ENCODE results near the gene SNHG17.
"Not testable (repeated sequence)": the region's sequence is repeated elsewhere in the genome, so short reads cannot be mapped to it uniquely, and the experiment has no call there.

Gene SNHG17

GRCh38 chr20:38406476-38406875, 28.7 kb downstream of the SNHG17 start:
- TF ChIP-seq, protein P1, sequence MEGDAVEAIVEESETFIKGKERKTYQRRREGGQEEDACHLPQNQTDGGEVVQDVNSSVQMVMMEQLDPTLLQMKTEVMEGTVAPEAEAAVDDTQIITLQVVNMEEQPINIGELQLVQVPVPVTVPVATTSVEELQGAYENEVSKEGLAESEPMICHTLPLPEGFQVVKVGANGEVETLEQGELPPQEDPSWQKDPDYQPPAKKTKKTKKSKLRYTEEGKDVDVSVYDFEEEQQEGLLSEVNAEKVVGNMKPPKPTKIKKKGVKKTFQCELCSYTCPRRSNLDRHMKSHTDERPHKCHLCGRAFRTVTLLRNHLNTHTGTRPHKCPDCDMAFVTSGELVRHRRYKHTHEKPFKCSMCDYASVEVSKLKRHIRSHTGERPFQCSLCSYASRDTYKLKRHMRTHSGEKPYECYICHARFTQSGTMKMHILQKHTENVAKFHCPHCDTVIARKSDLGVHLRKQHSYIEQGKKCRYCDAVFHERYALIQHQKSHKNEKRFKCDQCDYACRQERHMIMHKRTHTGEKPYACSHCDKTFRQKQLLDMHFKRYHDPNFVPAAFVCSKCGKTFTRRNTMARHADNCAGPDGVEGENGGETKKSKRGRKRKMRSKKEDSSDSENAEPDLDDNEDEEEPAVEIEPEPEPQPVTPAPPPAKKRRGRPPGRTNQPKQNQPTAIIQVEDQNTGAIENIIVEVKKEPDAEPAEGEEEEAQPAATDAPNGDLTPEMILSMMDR (IDR thresholded peaks at IDR 0.05; ENCODE audit: extremely low read depth, insufficient read depth, missing control alignments) = no peak
- DNase-seq (ENCODE audit: low spot score) = no peak
- in situ Hi-C loops (cut with MboI; ENCODE audit: low pct_unique_long_range_greater_than_20kb, low sequenced_read_pairs, unreplicated experiment) = loop anchor here (25.0 kb wide), 1 partner anchor 344 kb away; no protein-coding TSS in a partner anchor

GRCh38 chr20:38405132-38405531, 30.0 kb downstream of the SNHG17 start:
- no peak for DNase-seq (ENCODE audit: low spot score)
- in situ Hi-C loops (cut with MboI; ENCODE audit: low pct_unique_long_range_greater_than_20kb, low sequenced_read_pairs, unreplicated experiment) = loop anchor here (25.0 kb wide), 1 partner anchor 343 kb away; no protein-coding TSS in a partner anchor
- TF ChIP-seq, protein P1 (IDR thresholded peaks at IDR 0.05; ENCODE audit: extremely low read depth, insufficient read depth, missing control alignments) = no peak

DNA sequence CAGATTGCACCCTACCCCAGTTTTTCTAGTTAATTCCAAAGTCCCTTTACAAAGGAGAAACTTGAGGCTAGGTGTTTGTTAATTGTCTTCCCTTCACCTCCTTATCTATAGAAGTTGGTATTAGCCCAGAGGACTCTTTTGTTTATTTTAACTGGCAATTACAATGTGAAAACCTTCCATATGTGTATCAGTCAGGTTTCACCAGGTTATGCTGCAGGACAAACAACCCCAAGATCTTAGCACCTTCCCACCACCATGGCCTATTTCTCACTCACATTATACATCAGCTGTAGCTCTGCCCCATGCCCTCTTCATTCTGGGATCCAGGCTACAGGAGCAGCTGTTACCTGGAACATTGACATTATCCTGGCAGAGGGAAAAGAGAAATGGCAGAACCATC, 31.1 kb downstream of the SNHG17 start:
- DNase-seq (ENCODE audit: low spot score) = no peak
- in situ Hi-C loops (cut with MboI; ENCODE audit: low pct_unique_long_range_greater_than_20kb, low sequenced_read_pairs, unreplicated experiment) = loop anchor here (25.0 kb wide), 1 partner anchor 342 kb away; no protein-coding TSS in a partner anchor
- TF ChIP-seq, protein P1 (IDR thresholded peaks at IDR 0.05; ENCODE audit: extremely low read depth, insufficient read depth, missing control alignments) = no peak

GRCh38 chr20:38402816-38403215, 32.3 kb downstream of the SNHG17 start:
- in situ Hi-C loops (cut with MboI; ENCODE audit: low pct_unique_long_range_greater_than_20kb, low sequenced_read_pairs, unreplicated experiment) = loop anchor here (25.0 kb wide), 1 partner anchor 341 kb away; no protein-coding TSS in a partner anchor
- DNase-seq (ENCODE audit: low spot score) = no peak
- TF ChIP-seq, protein P1 (IDR thresholded peaks at IDR 0.05; ENCODE audit: extremely low read depth, insufficient read depth, missing control alignments) = no peak

DNA sequence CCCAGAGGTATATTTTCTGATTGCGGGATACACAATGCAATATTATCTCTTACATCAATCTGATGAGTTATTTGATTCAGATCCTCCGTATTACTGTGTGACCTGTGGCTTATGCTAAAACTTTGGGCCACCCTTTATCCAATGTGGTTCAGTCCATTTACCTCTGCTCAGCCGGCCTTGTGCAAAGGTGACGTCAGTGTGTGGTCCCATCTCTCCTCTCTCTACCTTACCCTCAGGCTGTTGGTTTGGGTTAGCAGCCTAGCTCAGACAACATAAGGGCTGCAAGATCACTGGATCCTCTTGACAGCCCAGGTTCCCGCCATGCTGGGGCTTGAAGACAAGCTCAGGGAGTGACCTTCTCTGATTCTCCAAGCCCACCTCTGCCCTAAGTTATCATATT, 33.0 kb downstream of the SNHG17 start:
- TF ChIP-seq, protein P1 (IDR thresholded peaks at IDR 0.05; ENCODE audit: extremely low read depth, insufficient read depth, missing control alignments) = no peak
- DNase-seq (ENCODE audit: low spot score) = no peak
- in situ Hi-C loops (cut with MboI; ENCODE audit: low pct_unique_long_range_greater_than_20kb, low sequenced_read_pairs, unreplicated experiment) = loop anchor here (25.0 kb wide), 1 partner anchor 340 kb away; no protein-coding TSS in a partner anchor

GRCh38 chr20:38395751-38396395, 39.3 kb downstream of the SNHG17 start:
- in situ Hi-C loops (cut with MboI; ENCODE audit: low pct_unique_long_range_greater_than_20kb, low sequenced_read_pairs, unreplicated experiment) = not testable (repeated sequence)

DNA sequence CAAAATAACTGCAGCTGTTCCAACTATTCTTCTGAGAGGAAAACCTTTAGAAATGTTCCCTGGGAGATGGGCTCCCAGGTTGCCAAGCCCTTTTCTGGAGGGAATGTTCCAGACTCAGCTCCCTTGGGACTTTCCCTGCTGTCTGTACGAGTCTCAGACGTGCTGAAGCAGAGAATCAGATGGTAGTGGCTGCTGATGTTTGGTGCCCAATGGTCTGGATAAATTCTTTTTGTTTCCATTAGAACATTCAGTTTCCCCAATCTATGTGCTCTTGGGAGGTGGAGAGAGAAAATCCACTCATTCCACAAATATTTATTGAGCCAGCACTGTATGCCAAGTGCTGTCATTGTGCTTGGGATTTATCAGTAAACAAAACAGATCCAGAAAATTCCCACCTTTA, 40.0 kb downstream of the SNHG17 start:
- DNase-seq (ENCODE audit: low spot score) = no peak
- TF ChIP-seq, protein P1 (IDR thresholded peaks at IDR 0.05; ENCODE audit: extremely low read depth, insufficient read depth, missing control alignments) = no peak
- in situ Hi-C loops (cut with MboI; ENCODE audit: low pct_unique_long_range_greater_than_20kb, low sequenced_read_pairs, unreplicated experiment) = no loop called here

More at GRCh38 chr20:38395751-38396395, 39.3 kb downstream of the SNHG17 start:
- DNase-seq (ENCODE audit: low spot score) = not testable (repeated sequence)

All from GM13977 (cell line).